GM18909 (cell line): ENCODE measurements around the gene IRAK1.
A peak's percentile ranks its signal among the peaks of the same experiment; 100 is the strongest.
"Not testable (repeated sequence)": the region's sequence is repeated elsewhere in the genome, so short reads cannot be mapped to it uniquely, and the experiment has no call there.

Experiments used
- ATAC-seq: cut with Tn5 transposase; IDR thresholded peaks from one replicate; pipeline ENCODE4 v1.9.1; 2021; ENCODE audit warnings: mild to moderate bottlenecking; ENCODE audit not compliant: unreplicated experiment, poor library complexity

The IRAK1 gene

GRCh38 chrX:154004315-154004714, 15.4 kb downstream of the IRAK1 start:
- no peak for ATAC-seq

GRCh38 chrX:154002215-154002719, 17.4 kb downstream of the IRAK1 start:
- ATAC-seq = peak; percentile 50

GRCh38 chrX:154000051-154000450, 19.7 kb downstream of the IRAK1 start:
- no peak for ATAC-seq

- ATAC-seq = no peak
These were observed 20.2 kb downstream of the IRAK1 start for GRCh38 chrX:153999359-154000037.

GRCh38 chrX:153995504-153995903, 24.2 kb downstream of the IRAK1 start:
- no peak for ATAC-seq

GRCh38 chrX:153994398-153994797, 25.3 kb downstream of the IRAK1 start:
- ATAC-seq = not testable (repeated sequence)

GRCh38 chrX:153993978-153994377, 25.7 kb downstream of the IRAK1 start:
- no peak for ATAC-seq

- ATAC-seq = no peak
These were observed 26.6 kb downstream of the IRAK1 start for GRCh38 chrX:153993079-153993478.

GRCh38 chrX:153992180-153992579, 27.5 kb downstream of the IRAK1 start:
- no peak for ATAC-seq

GRCh38 chrX:153991013-153991580, 28.6 kb downstream of the IRAK1 start:
- no peak for ATAC-seq

GRCh38 chrX:153989973-153990655, 29.6 kb downstream of the IRAK1 start:
- ATAC-seq = no peak

- no peak for ATAC-seq
These were observed 31.2 kb downstream of the IRAK1 start for GRCh38 chrX:153988493-153988892.

GRCh38 chrX:153984351-153985178, 35.1 kb downstream of the IRAK1 start:
- no peak for ATAC-seq

- ATAC-seq = no peak
These were observed 36.3 kb downstream of the IRAK1 start for GRCh38 chrX:153983321-153983801.

GRCh38 chrX:153981771-153982533, 37.8 kb downstream of the IRAK1 start:
- ATAC-seq = no peak

GRCh38 chrX:153981231-153981630, 38.5 kb downstream of the IRAK1 start:
- no peak for ATAC-seq

- ATAC-seq = peak; percentile 43
These were observed 39.3 kb downstream of the IRAK1 start for GRCh38 chrX:153980394-153980793.

- no peak for ATAC-seq
These were observed 44.9 kb downstream of the IRAK1 start for GRCh38 chrX:153974726-153975286.

- ATAC-seq = no peak
These were observed 45.5 kb downstream of the IRAK1 start for GRCh38 chrX:153974003-153974725.
